Ovary (tissue), 9 donors: ENCODE data around the gene LIPG. TPM values are rescaled to one million over a fixed set of nuclear protein-coding genes. Genes with fewer than 3 reads are reported as not detected.
A peak's percentile ranks its signal among the peaks of the same experiment; 100 is the strongest.
"Not testable (repeated sequence)": the region's sequence is repeated elsewhere in the genome, so short reads cannot be mapped to it uniquely, and the experiment has no call there.

Experiments used
- DNase-seq, 5 donors: peaks; one replicate each; pipeline ENCODE4 v3.0.0-alpha.2; 2019 to 2020
- H3K27ac ChIP-seq, 2 donors: fragments of 200-600 bp; one replicate each; pipeline versions ENCODE4 v1.5.1 to v1.8.0; 2019 to 2022
- H3K27me3 ChIP-seq: fragments of 200-600 bp; one replicate; pipeline ENCODE4 v1.8.0; 2022
- H3K36me3 ChIP-seq: fragments of 200-600 bp; sonication (generic); one replicate; pipeline ENCODE4 v1.5.1; 2019
- H3K4me1 ChIP-seq: one replicate; pipeline ENCODE4 v1.8.1; 2013; ENCODE audit warnings: mild to moderate bottlenecking, moderate library complexity; ENCODE audit not compliant: insufficient read depth
- H3K4me3 ChIP-seq: fragments of 200-600 bp; sonication (generic); one replicate; pipeline ENCODE4 v1.5.1; 2017
- H3K9me3 ChIP-seq, 2 donors: fragments of 200-600 bp in 1 of 2; sonication (generic) in 1 of 2; one replicate each; pipeline versions ENCODE4 v1.5.1 to v1.8.1; 2013 to 2019; ENCODE audit warnings: mild to moderate bottlenecking in 1 of 2, moderate library complexity in 1 of 2
- CTCF ChIP-seq, 3 donors: fragments of 450-650 bp in 2 of 3; fragments of 200-600 bp in 1 of 3; IDR thresholded peaks; one replicate each; pipeline versions ENCODE4 v1.5.1 to v1.8.0; 2016 to 2022; ENCODE audit warnings: antibody characterized with exemption in 3 of 3, mild to moderate bottlenecking in 1 of 3
- EP300 ChIP-seq: sonication (generic); formaldehyde crosslinking; IDR thresholded peaks from one replicate; pipeline ENCODE4 v1.6.1; 2017; ENCODE audit warnings: antibody characterized with exemption
- POLR2A ChIP-seq: fragments of 450-650 bp; IDR thresholded peaks from one replicate; pipeline ENCODE4 v1.6.1; 2017; ENCODE audit warnings: antibody characterized with exemption, mild to moderate bottlenecking, moderate library complexity
- WGBS, 3 donors: extraction: QIAGEN DNeasy Blood & Tissue Kit in 1 of 3; methylation state at CpG; one replicate each; pipeline versions ENCODE4 v1.1.5 to v1.1.7; 2013 to 2017; 5-methylcytosine and 5-hydroxymethylcytosine counted together
- intact Hi-C, 4 donors: fragments of 100-400 bp; cut with DNase I; formaldehyde crosslinking; loops; one replicate each; pipeline versions ENCODE4 v1.11.0 to v1.15.1; 2022 to 2023
- polyA plus RNA-seq, 2 donors: library from polyadenylated mRNA; stranded (reverse); fragments of 200-250 nt in 1 of 2; fragments of 350-450 nt in 1 of 2; fragmentation: Illumina TruSeq in 1 of 2; extraction: RNeasy Lipid Tissue Mini Kit (QIAGEN cat#74804) in 1 of 2; gene quantifications; one replicate each; pipeline ENCODE4 v1.2.3, GENCODE V29; 2013 to 2014
- total RNA-seq, 7 donors: library from RNA; depleted of rRNA in 2 of 7; stranded (reverse); fragments of >200 nt in 2 of 7; fragmentation: NEBNext Ultra II Directional in 3 of 7; extraction: Animal tissue kit (Norgen Biotek cat#: 25700) in 3 of 7; gene quantifications; one replicate each; pipeline versions ENCODE4 v1.1.0 to v1.2.4, GENCODE V29; 2016 to 2023
- donor health status: DM: no; HTN: no; CAD: no; lungs with moderate emphysema.
- donor health status: DM: no; HTN: no; CAD: no.
- donor health status: Bipolar disorder and iron deficiency.
- donor health status: DM: yes; HTN: yes; CAD: no.
- donor health status: DM: no; HTN: no; CAD: no.
- donor health status: DM: yes; HTN: yes; CAD: no.

Gene LIPG
- total and polyA plus RNA-seq, 9 donors: 0.23 to 3.9 (median 0.60) TPM; not detected in 1

- TF ChIP-seq CTCF (IDR thresholded peaks at IDR 0.05) (no peak), EP300 (no peak), POLR2A (no peak)
Observed at GRCh38 chr18:49558356-49558755, 3.5 kb upstream of the LIPG start.

GRCh38 chr18:49559326-49559931, 2.4 kb upstream of the LIPG start:
- not testable (repeated sequence) for H3K4me3 ChIP-seq, H3K27ac ChIP-seq, H3K4me1 ChIP-seq, H3K36me3 ChIP-seq, DNase-seq, H3K9me3 ChIP-seq, H3K27me3 ChIP-seq
- TF ChIP-seq CTCF (IDR thresholded peaks at IDR 0.05): peak in 1 of 3 donors; percentile 26
- intact Hi-C loops: loop anchor here in 1 of 4 donors (5.0 kb wide), 1 partner anchor 298 kb away; no protein-coding TSS in a partner anchor
- 72 to 79% (median 73%) methylated on average over 16 of the region's 16 CpGs for WGBS, 3 donors

More at GRCh38 chr18:49558356-49558755, 3.5 kb upstream of the LIPG start:
- Histone ChIP-seq H3K27me3 (no peaks in the 10 kb centered on the region), H3K4me3 (no peak overlapping the region), H3K27ac (no peak overlapping the region), H3K9me3 (no peaks in the 10 kb centered on the region), H3K4me1 (peaks cover 5% of the 10 kb centered on the region), H3K36me3 (no peaks in the 10 kb centered on the region)
- intact Hi-C loops: loop anchor here in 1 of 4 donors (5.0 kb wide), 1 partner anchor 299 kb away; no protein-coding TSS in a partner anchor
- no peak for DNase-seq
- 48 to 57% (median 53%) methylated on average over 3 of the region's 3 CpGs for WGBS, 3 donors

- Histone ChIP-seq H3K4me1 (peaks cover 5% of the 10 kb centered on the region), H3K36me3 (no peaks in the 10 kb centered on the region), H3K27me3 (no peaks in the 10 kb centered on the region), H3K9me3 (no peaks in the 10 kb centered on the region), H3K4me3 (no peak overlapping the region), H3K27ac (no peak overlapping the region)
- TF ChIP-seq CTCF (IDR thresholded peaks at IDR 0.05): no peak
- TF ChIP-seq EP300: no peak
- no peak for TF ChIP-seq POLR2A
- 2 to 5% (median 4%) methylated on average over 3 of the region's 3 CpGs for WGBS, 3 donors
- DNase-seq: no peak
- intact Hi-C loops: loop anchor here in 2 of 4 donors (10.0 kb wide), 1 partner anchor 205 kb away; no protein-coding TSS in a partner anchor
Observed at GRCh38 chr18:49560277-49560623, 1.6 kb upstream of the LIPG start.

GRCh38 chr18:49560624-49561288, 1.1 kb upstream of the LIPG start:
- TF ChIP-seq POLR2A: no peak
- TF ChIP-seq CTCF (IDR thresholded peaks at IDR 0.05): no peak
- no peak for TF ChIP-seq EP300
- Histone ChIP-seq H3K4me1 (peaks cover 5% of the 10 kb centered on the region), H3K4me3 (peak overlapping the region; percentile 27), H3K27ac (no peak overlapping the region), H3K27me3 (no peaks in the 10 kb centered on the region), H3K36me3 (no peaks in the 10 kb centered on the region), H3K9me3 (no peaks in the 10 kb centered on the region)
- intact Hi-C loops: loop anchor here in 2 of 4 donors (10.0 kb wide), 1 partner anchor 204 kb away; no protein-coding TSS in a partner anchor
- DNase-seq: peak in 2 of 5 donors; percentile 25 to 42
- WGBS, 3 donors: 1% methylated on average over 46 of the region's 46 CpGs
